ENCODE results near the gene ACOT13.
"Not testable (repeated sequence)": the region's sequence is repeated elsewhere in the genome, so short reads cannot be mapped to it uniquely, and the experiment has no call there.

ACOT13 gene

DNA sequence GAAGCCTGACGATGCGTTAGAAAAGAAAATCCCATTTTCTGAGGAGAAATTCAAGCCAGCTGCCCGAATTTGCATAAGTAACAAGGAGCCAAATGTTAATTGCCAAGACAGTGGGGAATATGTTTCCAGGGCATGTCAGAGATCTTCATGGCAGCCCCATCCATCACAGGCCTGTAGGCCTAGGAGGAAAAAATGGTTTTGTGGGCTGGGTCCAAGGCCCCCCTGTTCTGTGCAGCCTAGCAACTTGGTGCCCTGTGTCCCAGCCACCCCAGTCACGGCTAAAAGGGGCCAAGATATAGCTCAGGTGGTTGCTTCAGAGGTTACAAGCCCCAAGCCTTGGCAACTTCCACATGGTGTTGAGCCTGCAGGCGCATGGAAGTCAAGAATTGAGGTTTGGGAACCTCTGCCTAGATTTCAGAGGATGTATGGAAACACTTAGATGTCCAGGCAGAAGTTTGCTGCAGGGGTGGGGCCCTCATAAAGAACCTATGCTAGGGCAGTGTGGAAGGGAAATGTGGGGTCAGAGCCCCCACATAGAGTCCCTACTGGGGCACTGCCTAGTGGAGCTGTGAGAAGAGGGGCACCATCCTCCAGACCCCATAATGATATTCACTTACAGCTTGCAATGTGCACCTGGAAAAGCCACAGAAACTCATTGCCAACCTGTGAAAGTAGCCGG lies 64.7 kb downstream of the ACOT13 start:
- DNase-seq, result not testable (repeated sequence)

DNA sequence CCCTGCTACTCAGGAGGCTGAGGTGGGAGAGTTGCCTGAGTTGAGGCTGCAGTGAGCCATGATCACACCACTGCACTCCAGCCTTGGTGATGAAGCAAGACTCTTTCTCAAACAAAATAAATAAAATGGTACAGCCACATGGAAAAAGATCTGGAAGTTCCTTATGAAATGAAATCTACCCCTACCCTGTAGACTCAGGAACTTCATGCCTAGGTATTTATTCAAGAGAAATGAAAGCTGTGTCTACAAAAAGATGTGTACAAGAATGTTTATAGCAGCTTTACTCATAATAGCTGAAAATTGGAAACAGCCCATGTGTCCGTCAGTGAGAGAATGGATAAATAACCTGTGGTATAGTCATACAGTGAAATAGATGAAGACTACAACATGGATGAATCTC lies 67.3 kb downstream of the ACOT13 start:
- no peak for DNase-seq

DNA sequence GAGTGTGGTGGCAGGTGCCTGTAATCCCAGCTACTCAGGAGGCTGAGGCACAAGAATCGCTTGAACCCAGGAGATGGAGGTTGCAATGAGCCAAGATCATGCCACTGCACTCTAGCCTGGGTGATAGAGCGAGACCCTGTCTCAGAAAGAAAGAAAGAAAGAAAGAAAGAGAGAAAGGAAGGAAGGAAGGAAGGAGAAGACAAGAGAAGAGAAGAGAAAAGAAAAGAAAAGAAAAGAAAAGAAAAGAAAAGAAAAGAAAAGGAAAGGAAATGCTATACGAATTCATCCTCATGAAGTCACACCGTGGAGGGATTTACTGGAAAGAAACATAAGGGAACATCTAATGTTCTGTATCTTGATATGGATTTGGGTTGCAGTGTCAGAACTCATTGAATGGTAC lies 67.8 kb downstream of the ACOT13 start:
- DNase-seq, result not testable (repeated sequence)

DNA sequence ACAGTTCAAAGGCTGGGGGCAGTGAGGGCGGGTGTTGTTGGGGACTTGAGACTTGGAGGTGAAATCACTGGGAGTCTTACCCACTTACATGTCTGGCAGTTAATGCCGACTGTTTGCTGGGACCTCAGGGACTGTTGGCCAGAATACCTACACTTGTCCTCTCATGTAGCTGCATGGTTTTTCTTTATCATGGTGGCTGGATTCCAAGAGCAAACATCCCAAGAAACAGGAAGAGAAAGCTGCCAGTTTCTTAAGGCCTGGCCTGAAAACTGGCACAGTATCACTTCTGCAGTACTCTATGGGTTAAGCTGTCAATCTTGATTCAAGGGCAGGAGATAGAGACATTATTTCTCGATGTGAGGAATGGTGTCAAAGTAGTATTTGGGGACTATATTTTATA lies 71.9 kb downstream of the ACOT13 start:
- DNase-seq, result no peak

- no peak for DNase-seq
Measured at GRCh38 chr6:24740861-24741260, 74.0 kb downstream of the ACOT13 start.

DNA sequence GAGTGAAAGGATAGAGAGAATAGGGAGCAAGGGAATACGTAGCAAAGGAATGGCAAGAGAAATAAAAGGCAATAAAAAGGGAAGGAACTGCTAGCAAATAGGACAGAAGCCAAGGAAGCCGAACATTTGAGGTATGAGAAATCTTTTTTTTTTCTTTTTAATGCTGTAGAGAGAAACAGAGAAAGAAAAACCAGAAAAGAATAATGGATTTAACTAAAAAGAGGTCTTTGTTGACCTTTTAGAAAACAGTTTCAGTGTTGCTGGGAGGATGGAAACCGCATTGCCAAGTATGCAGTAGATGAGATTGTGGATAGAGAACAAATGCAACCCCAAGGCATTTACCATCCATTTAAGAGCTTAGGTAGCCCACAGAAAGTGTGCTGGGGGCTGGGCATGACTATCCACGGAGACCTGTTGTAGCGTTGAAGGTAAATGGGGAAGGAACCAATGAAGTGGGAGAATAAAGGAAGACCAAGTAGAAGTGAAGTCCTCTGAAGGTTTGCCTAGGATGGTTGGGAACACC lies 75.4 kb downstream of the ACOT13 start:
- DNase-seq, result no peak

DNA sequence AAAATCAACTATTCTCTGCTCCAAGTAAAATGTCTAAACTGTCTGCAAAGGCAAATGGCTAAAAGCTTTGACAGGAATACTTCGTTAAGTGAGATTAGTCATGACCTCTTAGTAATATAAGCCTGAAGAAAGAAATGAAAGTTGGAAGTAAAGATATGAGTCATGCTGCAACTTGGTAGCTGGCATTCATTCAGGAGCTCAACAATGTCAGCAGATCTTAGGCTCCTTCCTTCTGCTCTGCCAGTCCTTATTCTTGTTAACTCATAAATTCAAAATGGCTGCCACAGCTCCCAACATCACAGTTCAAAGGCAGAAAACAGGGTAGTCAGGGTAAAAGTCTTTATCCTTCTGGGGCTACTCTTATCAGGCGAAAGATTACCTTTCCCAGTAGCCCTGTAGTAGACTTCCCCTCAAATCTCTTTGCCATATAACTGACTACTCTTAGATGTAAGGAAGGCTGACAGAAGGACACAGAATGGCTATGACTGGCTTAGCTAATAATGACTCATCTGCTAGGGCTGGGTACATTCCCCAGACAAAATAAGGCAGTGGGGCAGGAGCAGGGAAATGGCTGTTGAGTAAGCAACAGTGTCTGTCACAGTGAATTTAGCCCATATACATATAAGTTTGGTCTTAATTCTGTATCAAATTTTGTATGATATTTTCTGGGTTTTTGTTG lies 76.5 kb downstream of the ACOT13 start:
- DNase-seq, result no peak

DNA sequence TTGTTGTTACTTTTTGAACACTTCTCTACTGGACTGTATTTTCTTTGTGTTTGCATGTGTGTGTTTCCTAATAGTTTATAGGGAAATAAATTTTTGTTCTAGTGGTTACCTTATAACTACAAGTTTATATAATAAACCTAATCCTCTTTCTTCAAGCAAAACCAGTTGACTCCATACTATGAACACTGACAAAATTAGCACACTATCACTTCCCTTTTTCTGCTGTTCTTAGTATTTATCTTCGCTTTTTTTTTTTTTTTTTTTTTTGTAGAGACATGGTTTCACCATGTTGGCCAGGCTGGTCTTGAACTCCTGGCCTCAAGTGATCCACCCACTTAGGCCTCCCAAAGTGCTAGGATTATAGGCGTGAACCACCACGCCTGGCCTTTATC lies 77.1 kb downstream of the ACOT13 start:
- no peak for DNase-seq

DNA sequence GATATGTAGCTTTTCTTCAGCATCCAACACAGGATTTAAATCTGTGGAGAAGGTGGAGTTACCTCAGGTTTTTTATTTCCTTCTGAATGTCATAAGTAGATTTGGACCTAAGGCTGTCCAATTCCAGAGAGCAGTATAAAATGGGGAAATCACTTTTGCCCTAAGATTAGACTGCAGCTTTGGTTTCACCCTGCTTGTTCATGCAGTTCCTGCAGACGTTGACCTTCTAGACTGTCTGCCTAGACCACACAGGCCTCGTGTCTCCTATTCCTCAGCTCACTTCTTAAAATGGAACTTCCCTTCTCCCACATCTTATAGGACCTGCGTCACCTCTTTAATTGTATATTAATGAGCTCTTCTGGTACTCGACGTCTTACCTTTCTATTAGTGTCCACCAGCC lies 78.0 kb downstream of the ACOT13 start:
- no peak for DNase-seq

- DNase-seq, result no peak
Measured at GRCh38 chr6:24749297-24749696, 82.4 kb downstream of the ACOT13 start.

- DNase-seq, result not testable (repeated sequence)
Measured at GRCh38 chr6:24750878-24751277, 84.0 kb downstream of the ACOT13 start.

DNA sequence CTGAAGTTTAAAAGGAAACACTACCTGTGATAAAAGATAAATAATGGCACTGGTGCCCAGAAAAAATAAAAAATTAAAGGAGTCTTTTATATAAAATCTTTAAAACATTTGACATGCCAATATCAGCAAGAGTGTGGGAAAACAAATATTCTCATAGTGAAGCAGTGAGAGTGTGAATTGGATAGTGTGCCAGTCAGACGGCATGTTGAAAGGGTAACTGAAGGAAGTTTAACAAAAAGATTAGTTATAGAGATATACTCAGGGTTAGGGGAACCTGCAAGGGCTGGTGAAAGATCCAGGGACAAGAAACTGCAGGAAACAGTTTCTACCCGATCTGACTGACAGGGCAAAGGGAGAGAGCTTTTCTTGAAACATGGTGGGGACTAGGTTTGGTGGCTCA lies 85.6 kb downstream of the ACOT13 start:
- DNase-seq, result no peak

GRCh38 chr6:24752917-24753492 lies 86.1 kb downstream of the ACOT13 start:
- no peak for DNase-seq

- DNase-seq, result no peak
Measured at GRCh38 chr6:24753545-24753944, 86.7 kb downstream of the ACOT13 start.

DNA sequence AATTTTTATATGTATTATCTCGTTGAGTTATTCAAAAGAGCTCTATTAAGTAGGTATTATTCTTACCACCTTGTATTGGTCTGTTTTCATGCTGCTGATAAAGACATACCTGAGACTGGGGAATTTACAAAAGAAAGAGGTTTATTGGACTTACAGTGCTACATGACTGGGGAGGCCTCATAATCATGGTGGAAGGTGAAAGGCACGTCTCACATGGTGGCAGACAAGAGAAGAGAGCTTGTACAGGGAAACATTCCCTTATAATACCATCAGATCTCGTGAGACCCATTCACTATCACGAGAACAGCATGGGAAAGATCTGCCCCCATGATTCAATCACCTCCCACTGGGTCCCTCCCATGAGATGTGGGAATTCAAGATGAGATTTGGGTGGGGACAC lies 87.5 kb downstream of the ACOT13 start:
- DNase-seq, result not testable (repeated sequence)
